Stimulated activated naive CD8-positive, alpha-beta T cell treated with anti-CD3 and anti-CD28 coated beads, Interleukin-15, Interleukin-2, amounts not matched to agents 100 ng/mL and 50 ng/mL, for 24 hours (primary cell): Measurements from ENCODE around the gene KLC3.
"Not testable (repeated sequence)": the region's sequence is repeated elsewhere in the genome, so short reads cannot be mapped to it uniquely, and the experiment has no call there.

Experiments used
- H3K27ac Mint-ChIP-seq: one replicate; pipeline ENCODE4 v1.8.0; 2021; ENCODE audit warnings: mild to moderate bottlenecking, mixed read lengths
- H3K27me3 Mint-ChIP-seq: one replicate; pipeline ENCODE4 v1.8.0; 2021; ENCODE audit warnings: mixed read lengths
- H3K36me3 Mint-ChIP-seq: one replicate; pipeline ENCODE4 v1.8.0; 2021; ENCODE audit warnings: low read depth, mixed read lengths
- H3K4me1 Mint-ChIP-seq: one replicate; pipeline ENCODE4 v1.8.0; 2021; ENCODE audit warnings: low read depth, mixed read lengths
- H3K4me3 Mint-ChIP-seq: one replicate; pipeline ENCODE4 v1.8.0; 2021; ENCODE audit warnings: mild to moderate bottlenecking, mixed read lengths
- H3K9me3 Mint-ChIP-seq: one replicate; pipeline ENCODE4 v1.8.0; 2021; ENCODE audit warnings: mixed read lengths

The KLC3 gene

GRCh38 chr19:45306518-45307027 lies 34.0 kb upstream of the KLC3 start:
- H3K27me3 Mint-ChIP-seq = no peaks in the 10 kb centered on the region
- H3K36me3 Mint-ChIP-seq = peaks cover 4% of the 10 kb centered on the region
- H3K9me3 Mint-ChIP-seq = no peaks in the 10 kb centered on the region
- H3K27ac Mint-ChIP-seq = no peak overlapping the region
- no peaks in the 10 kb centered on the region for H3K4me1 Mint-ChIP-seq
- no peak overlapping the region for H3K4me3 Mint-ChIP-seq

GRCh38 chr19:45307361-45307760 lies 33.2 kb upstream of the KLC3 start:
- Mint-ChIP-seq H3K36me3 (peaks cover 4% of the 10 kb centered on the region), H3K4me3 (no peak overlapping the region), H3K9me3 (no peaks in the 10 kb centered on the region), H3K27me3 (no peaks in the 10 kb centered on the region), H3K4me1 (no peaks in the 10 kb centered on the region), H3K27ac (no peak overlapping the region)

- not testable (repeated sequence) for H3K4me3 Mint-ChIP-seq, H3K36me3 Mint-ChIP-seq, H3K9me3 Mint-ChIP-seq, H3K4me1 Mint-ChIP-seq, H3K27ac Mint-ChIP-seq, H3K27me3 Mint-ChIP-seq
Observed at GRCh38 chr19:45309322-45309721, 31.2 kb upstream of the KLC3 start.

GRCh38 chr19:45311621-45312020 lies 28.9 kb upstream of the KLC3 start:
- no peak overlapping the region for H3K27ac Mint-ChIP-seq
- no peaks in the 10 kb centered on the region for H3K9me3 Mint-ChIP-seq
- H3K4me1 Mint-ChIP-seq = no peaks in the 10 kb centered on the region
- H3K4me3 Mint-ChIP-seq = no peak overlapping the region
- H3K36me3 Mint-ChIP-seq = no peaks in the 10 kb centered on the region
- peaks cover 17% of the 10 kb centered on the region for H3K27me3 Mint-ChIP-seq

- not testable (repeated sequence) for H3K4me1 Mint-ChIP-seq, H3K36me3 Mint-ChIP-seq, H3K4me3 Mint-ChIP-seq, H3K9me3 Mint-ChIP-seq, H3K27ac Mint-ChIP-seq
- peaks cover 22% of the 10 kb centered on the region for H3K27me3 Mint-ChIP-seq
Observed at GRCh38 chr19:45312285-45312684, 28.3 kb upstream of the KLC3 start.

- Mint-ChIP-seq H3K36me3 (no peaks in the 10 kb centered on the region), H3K27me3 (peaks cover 31% of the 10 kb centered on the region), H3K9me3 (no peaks in the 10 kb centered on the region), H3K27ac (no peak overlapping the region), H3K4me1 (no peaks in the 10 kb centered on the region), H3K4me3 (no peak overlapping the region)
Observed at GRCh38 chr19:45314708-45315245, 25.8 kb upstream of the KLC3 start.

- no peak overlapping the region for H3K4me3 Mint-ChIP-seq
- H3K4me1 Mint-ChIP-seq = no peaks in the 10 kb centered on the region
- no peaks in the 10 kb centered on the region for H3K9me3 Mint-ChIP-seq
- H3K27me3 Mint-ChIP-seq = peaks cover 31% of the 10 kb centered on the region
- H3K27ac Mint-ChIP-seq = no peak overlapping the region
- H3K36me3 Mint-ChIP-seq = no peaks in the 10 kb centered on the region
Observed at GRCh38 chr19:45315304-45315703, 25.2 kb upstream of the KLC3 start.

GRCh38 chr19:45320997-45321775 lies 19.4 kb upstream of the KLC3 start:
- Mint-ChIP-seq H3K4me1 (no peaks in the 10 kb centered on the region), H3K27me3 (peaks cover 37% of the 10 kb centered on the region), H3K36me3 (no peaks in the 10 kb centered on the region), H3K27ac (no peak overlapping the region), H3K4me3 (no peak overlapping the region), H3K9me3 (no peaks in the 10 kb centered on the region)

- no peaks in the 10 kb centered on the region for H3K9me3 Mint-ChIP-seq
- no peak overlapping the region for H3K27ac Mint-ChIP-seq
- H3K36me3 Mint-ChIP-seq = no peaks in the 10 kb centered on the region
- H3K27me3 Mint-ChIP-seq = peaks cover 31% of the 10 kb centered on the region
- no peaks in the 10 kb centered on the region for H3K4me1 Mint-ChIP-seq
- no peak overlapping the region for H3K4me3 Mint-ChIP-seq
Observed at GRCh38 chr19:45321848-45322247, 18.7 kb upstream of the KLC3 start.

- Mint-ChIP-seq H3K27ac (no peak overlapping the region), H3K4me3 (no peak overlapping the region), H3K4me1 (no peaks in the 10 kb centered on the region), H3K9me3 (no peaks in the 10 kb centered on the region), H3K36me3 (no peaks in the 10 kb centered on the region), H3K27me3 (peaks cover 29% of the 10 kb centered on the region)
Observed at GRCh38 chr19:45322311-45322710, 18.2 kb upstream of the KLC3 start.

- peaks cover 24% of the 10 kb centered on the region for H3K27me3 Mint-ChIP-seq
- no peaks in the 10 kb centered on the region for H3K4me1 Mint-ChIP-seq
- H3K4me3 Mint-ChIP-seq = no peak within 1 kb of the TSS
- no peaks in the 10 kb centered on the region for H3K36me3 Mint-ChIP-seq
- H3K27ac Mint-ChIP-seq = no peak within 1 kb of the TSS
- H3K9me3 Mint-ChIP-seq = no peaks in the 10 kb centered on the region
Observed at GRCh38 chr19:45322744-45323281, 17.7 kb upstream of the KLC3 start, which contains the start of gene CKM. Gene CKM, minus strand, starts transcription at chr19:45322875. Its CDS starts 3,162 bp downstream, at chr19:45319713.

GRCh38 chr19:45323671-45324081 lies 16.9 kb upstream of the KLC3 start:
- Mint-ChIP-seq H3K4me3 (no peak overlapping the region), H3K4me1 (no peaks in the 10 kb centered on the region), H3K27ac (no peak overlapping the region), H3K27me3 (peaks cover 19% of the 10 kb centered on the region), H3K9me3 (no peaks in the 10 kb centered on the region), H3K36me3 (no peaks in the 10 kb centered on the region)

GRCh38 chr19:45324349-45324907 lies 16.1 kb upstream of the KLC3 start:
- Mint-ChIP-seq H3K9me3 (no peaks in the 10 kb centered on the region), H3K4me1 (no peaks in the 10 kb centered on the region), H3K36me3 (no peaks in the 10 kb centered on the region), H3K27me3 (peaks cover 19% of the 10 kb centered on the region), H3K4me3 (no peak overlapping the region), H3K27ac (no peak overlapping the region)

GRCh38 chr19:45327404-45328143 lies 13.0 kb upstream of the KLC3 start:
- Mint-ChIP-seq H3K36me3 (no peaks in the 10 kb centered on the region), H3K4me1 (no peaks in the 10 kb centered on the region), H3K4me3 (no peak overlapping the region), H3K9me3 (no peaks in the 10 kb centered on the region), H3K27ac (no peak overlapping the region), H3K27me3 (peaks cover 13% of the 10 kb centered on the region)

- Mint-ChIP-seq H3K9me3 (no peaks in the 10 kb centered on the region), H3K4me1 (no peaks in the 10 kb centered on the region), H3K27me3 (no peaks in the 10 kb centered on the region), H3K36me3 (no peaks in the 10 kb centered on the region), H3K4me3 (no peak overlapping the region), H3K27ac (no peak overlapping the region)
Observed at GRCh38 chr19:45331411-45331810, 9.1 kb upstream of the KLC3 start.
